ENCODE data around the gene BTBD1. TPM values are rescaled to one million over a fixed set of nuclear protein-coding genes. Genes with fewer than 3 reads are reported as not detected.

Gene BTBD1
- total RNA-seq, 4 donors from 2014 or later = 54.9 to 140 (median 101) TPM

GRCh38 chr15:83113881-83114674 is 47.0 kb upstream of the BTBD1 start:
- TF ChIP-seq CTCF (IDR thresholded peaks at IDR 0.05) (no peak), POLR2A (IDR thresholded peaks at IDR 0.05) (no peak)
- peak overlapping the region in 1 of 2 donors; percentile 35 for H3K27ac ChIP-seq
- DNase-seq = no peak

GRCh38 chr15:83112956-83113299 is 45.9 kb upstream of the BTBD1 start:
- H3K4me3 ChIP-seq = no peak overlapping the region
- TF ChIP-seq POLR2A (IDR thresholded peaks at IDR 0.05) = no peak
- no peak for TF ChIP-seq CTCF (IDR thresholded peaks at IDR 0.05)
- intact Hi-C loops (cut with DNase I; ENCODE audit: low total_unique reads) = no loop called here
- no peaks in the 10 kb centered on the region for H3K9me3 ChIP-seq
- no peaks in the 10 kb centered on the region for H3K27me3 ChIP-seq
- peak in 1 of 2 donors; percentile 39 for DNase-seq
- H3K36me3 ChIP-seq = no peaks in the 10 kb centered on the region
- peaks cover 0 to under 1% of the 10 kb centered on the region in 2 donors for H3K4me1 ChIP-seq
- H3K27ac ChIP-seq = peak overlapping the region in 1 of 2 donors; percentile 15

More at GRCh38 chr15:83113881-83114674, 47.0 kb upstream of the BTBD1 start:
- Histone ChIP-seq H3K4me1 (no peaks in the 10 kb centered on the region), H3K4me3 (no peak overlapping the region), H3K36me3 (no peaks in the 10 kb centered on the region), H3K27me3 (no peaks in the 10 kb centered on the region), H3K9me3 (no peaks in the 10 kb centered on the region)
- intact Hi-C loops (cut with DNase I; ENCODE audit: low total_unique reads) = no loop called here

- TF ChIP-seq CTCF (IDR thresholded peaks at IDR 0.05) (no peak), POLR2A (IDR thresholded peaks at IDR 0.05) (no peak)
- H3K4me1 ChIP-seq = peaks cover 0 to 6% of the 10 kb centered on the region in 2 donors
- DNase-seq = peak in 1 of 2 donors; percentile 37
These were observed 45.3 kb upstream of the BTBD1 start for GRCh38 chr15:83112233-83112955.

GRCh38 chr15:83111149-83111548 is 44.1 kb upstream of the BTBD1 start:
- Histone ChIP-seq H3K27ac (no peak overlapping the region), H3K4me3 (no peak overlapping the region), H3K4me1 (peaks cover 0 to 10% of the 10 kb centered on the region in 2 donors), H3K36me3 (no peaks in the 10 kb centered on the region), H3K27me3 (no peaks in the 10 kb centered on the region), H3K9me3 (no peaks in the 10 kb centered on the region)
- TF ChIP-seq CTCF (IDR thresholded peaks at IDR 0.05) (no peak), POLR2A (IDR thresholded peaks at IDR 0.05) (no peak)
- intact Hi-C loops (cut with DNase I; ENCODE audit: low total_unique reads) = no loop called here
- no peak for DNase-seq

More at GRCh38 chr15:83112233-83112955, 45.3 kb upstream of the BTBD1 start:
- Histone ChIP-seq H3K27me3 (no peaks in the 10 kb centered on the region), H3K36me3 (no peaks in the 10 kb centered on the region), H3K9me3 (no peaks in the 10 kb centered on the region), H3K27ac (peak overlapping the region in 1 of 2 donors; percentile 15), H3K4me3 (no peak overlapping the region)
- intact Hi-C loops (cut with DNase I; ENCODE audit: low total_unique reads) = no loop called here

GRCh38 chr15:83110381-83110780 is 43.3 kb upstream of the BTBD1 start:
- H3K27ac ChIP-seq = no peak overlapping the region
- H3K36me3 ChIP-seq = no peaks in the 10 kb centered on the region
- H3K4me1 ChIP-seq = peaks cover 0 to 10% of the 10 kb centered on the region in 2 donors
- no peak for DNase-seq
- no peak overlapping the region for H3K4me3 ChIP-seq
- no peaks in the 10 kb centered on the region for H3K27me3 ChIP-seq
- intact Hi-C loops (cut with DNase I; ENCODE audit: low total_unique reads) = no loop called here
- no peaks in the 10 kb centered on the region for H3K9me3 ChIP-seq
- TF ChIP-seq POLR2A (IDR thresholded peaks at IDR 0.05) (no peak), CTCF (IDR thresholded peaks at IDR 0.05) (no peak)

All from uterus (tissue), 4 donors.